GM21447 (cell line): ENCODE results near the gene AADACL2.

Experiments
- ATAC-seq: cut with Tn5 transposase; IDR thresholded peaks from one replicate; pipeline ENCODE4 v1.9.1; 2021; ENCODE audit not compliant: unreplicated experiment

The AADACL2 gene

GRCh38 chr3:151798466-151798865 lies 64.7 kb downstream of the AADACL2 start:
- no peak for ATAC-seq

- ATAC-seq, result no peak
These were observed 66.7 kb downstream of the AADACL2 start for GRCh38 chr3:151800431-151800830.

- ATAC-seq, result no peak
These were observed 70.5 kb downstream of the AADACL2 start for GRCh38 chr3:151804267-151804666.

GRCh38 chr3:151806838-151807237 lies 73.1 kb downstream of the AADACL2 start:
- ATAC-seq, result no peak
